Astrocyte (in vitro differentiated cells and primary cell): Measurements from ENCODE around the gene RPL13. TPM values are rescaled to one million over a fixed set of nuclear protein-coding genes. Genes with fewer than 3 reads are reported as not detected.

Experiments
- DNase-seq: peaks from one replicate; pipeline ENCODE4 v3.0.0-alpha.2; 2010; ENCODE audit warnings: low read depth
- FAIRE-seq: peaks from 2 replicates; lab custom pipeline; 2011; peaks lifted over from hg19 to GRCh38; lab: Jason Lieb, UNC
- H2AFZ ChIP-seq: 2 replicates; pipeline ENCODE4 v1.6.0; 2012; ENCODE audit warnings: low read depth, low read length, inconsistent platforms
- H3K27ac ChIP-seq: 2 replicates; pipeline ENCODE4 v1.5.1; 2011; ENCODE audit warnings: low read depth, low read length, inconsistent platforms
- H3K27me3 ChIP-seq: 2 replicates; pipeline ENCODE4 v1.6.0; 2011; ENCODE audit warnings: low read length, inconsistent platforms; ENCODE audit not compliant: insufficient read depth
- H3K36me3 ChIP-seq: 2 replicates; pipeline ENCODE4 v1.5.1; 2011; ENCODE audit warnings: low read length, inconsistent platforms; ENCODE audit not compliant: insufficient read depth
- H3K4me1 ChIP-seq: 2 replicates; pipeline ENCODE4 v1.5.1; 2011; ENCODE audit warnings: low read length, inconsistent platforms; ENCODE audit not compliant: insufficient read depth
- H3K4me2 ChIP-seq: 2 replicates; pipeline ENCODE4 v1.6.0; 2012; ENCODE audit warnings: low read length, inconsistent platforms
- H3K4me3 ChIP-seq: 2 replicates; pipeline ENCODE4 v1.5.1; 2011; ENCODE audit warnings: low read depth, mild to moderate bottlenecking, low read length, inconsistent platforms; ENCODE audit not compliant: insufficient read depth
- H3K79me2 ChIP-seq: 2 replicates; pipeline ENCODE4 v1.6.0; 2012; ENCODE audit warnings: mild to moderate bottlenecking, low read length, inconsistent platforms; ENCODE audit not compliant: insufficient read depth
- H3K9ac ChIP-seq: 2 replicates; pipeline ENCODE4 v1.6.0; 2012; ENCODE audit warnings: mild to moderate bottlenecking, low read length, inconsistent platforms
- H3K9me3 ChIP-seq: 2 replicates; pipeline ENCODE4 v1.5.1; 2012; ENCODE audit warnings: low read depth, mild to moderate bottlenecking, low read length, inconsistent platforms; ENCODE audit not compliant: insufficient read depth
- H4K20me1 ChIP-seq: 2 replicates; pipeline ENCODE4 v1.6.0; 2012; ENCODE audit warnings: low read length, inconsistent platforms; ENCODE audit not compliant: insufficient read depth
- H3K27ac Mint-ChIP-seq: one replicate; pipeline ENCODE4 v1.8.0; 2021; ENCODE audit warnings: mild to moderate bottlenecking, mixed read lengths; ENCODE audit not compliant: unreplicated experiment
- H3K27me3 Mint-ChIP-seq: one replicate; pipeline ENCODE4 v1.8.0; 2021; ENCODE audit warnings: low read depth, mixed read lengths; ENCODE audit not compliant: unreplicated experiment
- H3K36me3 Mint-ChIP-seq: one replicate; pipeline ENCODE4 v1.8.0; 2021; ENCODE audit warnings: low read depth, mixed read lengths; ENCODE audit not compliant: unreplicated experiment
- H3K4me1 Mint-ChIP-seq: one replicate; pipeline ENCODE4 v1.8.0; 2021; ENCODE audit warnings: low read depth, mixed read lengths; ENCODE audit not compliant: unreplicated experiment
- H3K4me3 Mint-ChIP-seq: one replicate; pipeline ENCODE4 v1.8.0; 2021; ENCODE audit warnings: mild to moderate bottlenecking, moderate library complexity, mixed read lengths; ENCODE audit not compliant: unreplicated experiment
- H3K9me3 Mint-ChIP-seq: one replicate; pipeline ENCODE4 v1.8.0; 2021; ENCODE audit warnings: mild to moderate bottlenecking, mixed read lengths; ENCODE audit not compliant: unreplicated experiment
- EZH2 ChIP-seq: IDR thresholded peaks from 2 replicates; pipeline ENCODE4 v1.6.1; 2012; ENCODE audit warnings: mild to moderate bottlenecking, low read length, inconsistent platforms; ENCODE audit not compliant: insufficient read depth
- total RNA-seq: library from RNA; stranded (reverse); gene quantifications from 2 replicates; pipeline ENCODE4 v1.2.1, GENCODE V29; 2021
- TF ChIP-seq, protein P1 (sequence below): IDR thresholded peaks from 2 replicates; pipeline ENCODE4 v1.5.1; 2011; ENCODE audit warnings: low read depth, mild to moderate bottlenecking, inconsistent platforms, low read length, moderate library complexity; ENCODE audit not compliant: insufficient read depth

RPL13 gene
- total RNA-seq, 1 donor from 2014 or later = 1,239 TPM

DNA sequence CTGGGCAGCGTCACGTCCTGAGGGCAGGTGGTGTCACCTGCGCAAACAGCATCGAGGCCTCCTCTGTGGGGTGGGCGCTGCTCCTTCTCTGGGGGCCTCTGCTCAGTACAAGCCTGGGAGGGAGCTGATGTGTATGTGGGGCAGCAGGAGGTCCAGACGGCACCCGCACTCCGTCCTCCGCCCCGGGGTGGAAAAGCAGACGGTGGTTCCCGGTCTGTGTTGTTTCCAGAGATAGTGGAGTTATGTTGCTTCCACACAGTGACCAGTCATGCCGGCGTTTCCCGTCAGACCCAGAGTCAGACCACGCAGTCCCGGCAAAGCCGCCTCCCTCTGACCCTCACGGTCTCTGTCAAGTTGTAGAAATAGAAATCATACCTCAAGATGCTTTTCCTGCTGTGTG is 13.7 kb upstream of the RPL13 start:
- Histone ChIP-seq H3K36me3 (peaks cover 21% of the 10 kb centered on the region), H3K9me3 (no peaks in the 10 kb centered on the region)

DNA sequence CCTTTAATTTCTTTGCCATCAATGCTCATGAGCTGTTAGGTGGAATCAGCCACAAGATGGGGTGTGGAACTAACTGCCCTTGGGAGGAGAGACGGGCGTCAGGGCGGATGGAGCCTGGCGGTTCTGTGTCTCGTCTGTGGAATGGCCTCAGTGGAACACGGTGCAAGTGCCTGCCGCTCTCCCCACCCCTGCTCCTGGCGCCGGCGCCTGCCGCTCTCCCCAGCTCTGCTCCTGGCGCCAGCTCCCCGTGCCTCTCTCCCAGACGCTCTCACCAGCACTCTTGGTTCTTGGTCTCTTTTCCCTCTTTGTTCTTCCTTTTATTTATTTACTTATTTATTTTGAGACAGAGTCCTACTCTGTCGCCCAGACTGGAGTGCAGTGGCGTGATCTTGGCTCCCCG is 13.2 kb upstream of the RPL13 start:
- FAIRE-seq = no peak

More for the DNA sequence above, 13.7 kb upstream of the RPL13 start:
- Histone ChIP-seq H3K9ac (no peak overlapping the region), H3K27me3 (no peaks in the 10 kb centered on the region), H3K79me2 (peaks cover 4% of the 10 kb centered on the region), H2AFZ (no peak overlapping the region), H3K4me2 (no peak overlapping the region), H3K4me3 (no peak overlapping the region), H4K20me1 (peaks cover 19% of the 10 kb centered on the region), H3K27ac (no peak overlapping the region), H3K4me1 (no peaks in the 10 kb centered on the region)
- no peaks in the 10 kb centered on the region for H3K27me3 Mint-ChIP-seq
- H3K4me1 Mint-ChIP-seq = no peaks in the 10 kb centered on the region
- peaks cover 15% of the 10 kb centered on the region for H3K36me3 Mint-ChIP-seq
- H3K4me3 Mint-ChIP-seq = no peak overlapping the region
- TF ChIP-seq, protein P1, sequence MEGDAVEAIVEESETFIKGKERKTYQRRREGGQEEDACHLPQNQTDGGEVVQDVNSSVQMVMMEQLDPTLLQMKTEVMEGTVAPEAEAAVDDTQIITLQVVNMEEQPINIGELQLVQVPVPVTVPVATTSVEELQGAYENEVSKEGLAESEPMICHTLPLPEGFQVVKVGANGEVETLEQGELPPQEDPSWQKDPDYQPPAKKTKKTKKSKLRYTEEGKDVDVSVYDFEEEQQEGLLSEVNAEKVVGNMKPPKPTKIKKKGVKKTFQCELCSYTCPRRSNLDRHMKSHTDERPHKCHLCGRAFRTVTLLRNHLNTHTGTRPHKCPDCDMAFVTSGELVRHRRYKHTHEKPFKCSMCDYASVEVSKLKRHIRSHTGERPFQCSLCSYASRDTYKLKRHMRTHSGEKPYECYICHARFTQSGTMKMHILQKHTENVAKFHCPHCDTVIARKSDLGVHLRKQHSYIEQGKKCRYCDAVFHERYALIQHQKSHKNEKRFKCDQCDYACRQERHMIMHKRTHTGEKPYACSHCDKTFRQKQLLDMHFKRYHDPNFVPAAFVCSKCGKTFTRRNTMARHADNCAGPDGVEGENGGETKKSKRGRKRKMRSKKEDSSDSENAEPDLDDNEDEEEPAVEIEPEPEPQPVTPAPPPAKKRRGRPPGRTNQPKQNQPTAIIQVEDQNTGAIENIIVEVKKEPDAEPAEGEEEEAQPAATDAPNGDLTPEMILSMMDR = no peak
- no peak for TF ChIP-seq EZH2
- FAIRE-seq (no peak), DNase-seq (no peak)
- no peak overlapping the region for H3K27ac Mint-ChIP-seq
- H3K9me3 Mint-ChIP-seq = no peaks in the 10 kb centered on the region

DNA sequence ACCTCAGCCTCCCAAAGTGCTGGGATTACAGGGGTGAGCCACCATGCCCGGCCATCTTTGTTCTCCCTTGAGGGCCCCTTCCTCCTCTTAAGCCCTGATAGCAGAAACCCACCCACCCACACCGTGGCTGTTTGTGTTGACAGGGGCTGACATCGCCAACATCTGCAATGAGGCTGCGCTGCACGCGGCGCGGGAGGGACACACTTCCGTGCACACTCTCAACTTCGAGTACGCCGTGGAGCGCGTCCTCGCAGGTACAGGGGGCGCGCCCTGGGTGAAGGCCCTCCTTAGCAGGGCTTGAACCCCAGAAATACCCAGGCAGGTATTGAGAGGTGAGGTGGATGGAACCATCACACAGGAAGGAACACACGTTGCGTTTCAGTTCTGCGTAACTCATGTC is 12.6 kb upstream of the RPL13 start:
- H3K9me3 Mint-ChIP-seq = no peaks in the 10 kb centered on the region
- H3K36me3 Mint-ChIP-seq = peaks cover 19% of the 10 kb centered on the region
- no peak for FAIRE-seq
- H3K4me3 Mint-ChIP-seq = no peak overlapping the region
- H4K20me1 ChIP-seq = peaks cover 10% of the 10 kb centered on the region
- no peak overlapping the region for H3K4me2 ChIP-seq
- no peaks in the 10 kb centered on the region for H3K4me1 Mint-ChIP-seq
- no peaks in the 10 kb centered on the region for H3K4me1 ChIP-seq
- H3K79me2 ChIP-seq = no peaks in the 10 kb centered on the region
- no peaks in the 10 kb centered on the region for H3K27me3 ChIP-seq
- no peaks in the 10 kb centered on the region for H3K9me3 ChIP-seq
- no peaks in the 10 kb centered on the region for H3K27me3 Mint-ChIP-seq
- H2AFZ ChIP-seq = no peak overlapping the region
- H3K27ac Mint-ChIP-seq = no peak overlapping the region
- no peak for DNase-seq
- peaks cover 27% of the 10 kb centered on the region for H3K36me3 ChIP-seq
- H3K9ac ChIP-seq = no peak overlapping the region
- no peak overlapping the region for H3K27ac ChIP-seq
- H3K4me3 ChIP-seq = no peak overlapping the region
- no peak for TF ChIP-seq EZH2
- TF ChIP-seq, protein P1 = no peak

More for the DNA sequence above, 13.2 kb upstream of the RPL13 start:
- no peaks in the 10 kb centered on the region for H3K27me3 Mint-ChIP-seq
- Histone ChIP-seq H3K4me2 (no peak overlapping the region), H3K79me2 (peaks cover 2% of the 10 kb centered on the region), H3K4me3 (no peak overlapping the region), H2AFZ (no peak overlapping the region), H3K27me3 (no peaks in the 10 kb centered on the region), H3K9me3 (no peaks in the 10 kb centered on the region), H3K36me3 (peaks cover 22% of the 10 kb centered on the region), H3K27ac (no peak overlapping the region), H3K9ac (no peak overlapping the region), H3K4me1 (no peaks in the 10 kb centered on the region), H4K20me1 (peaks cover 14% of the 10 kb centered on the region)
- no peaks in the 10 kb centered on the region for H3K4me1 Mint-ChIP-seq
- H3K9me3 Mint-ChIP-seq = no peaks in the 10 kb centered on the region
- TF ChIP-seq EZH2 = no peak
- DNase-seq = no peak
- no peak overlapping the region for H3K27ac Mint-ChIP-seq
- no peak overlapping the region for H3K4me3 Mint-ChIP-seq
- peaks cover 18% of the 10 kb centered on the region for H3K36me3 Mint-ChIP-seq
